Uterus (tissue), 2 donors: Measurements from ENCODE around the gene LCE2B.
"Not testable (repeated sequence)": the region's sequence is repeated elsewhere in the genome, so short reads cannot be mapped to it uniquely, and the experiment has no call there.

ENCODE experiments used
- POLR2A ChIP-seq, 2 donors: fragments of 450-650 bp; IDR thresholded peaks; one replicate each; pipeline ENCODE4 v1.6.1; 2016; ENCODE audit warnings: antibody characterized with exemption in 2 of 2, mild to moderate bottlenecking in 1 of 2, moderate library complexity in 1 of 2
- TF ChIP-seq, protein P1 (sequence below), 4 experiments: fragments of 200-600 bp in 2 of 4; fragments of 450-650 bp in 2 of 4; sonication (generic) in 2 of 4; IDR thresholded peaks; one replicate each; pipeline ENCODE4 v1.5.1; 2016 to 2019; ENCODE audit warnings: antibody characterized with exemption in 4 of 4, mild to moderate bottlenecking in 2 of 4, moderate library complexity in 1 of 4

DNA sequence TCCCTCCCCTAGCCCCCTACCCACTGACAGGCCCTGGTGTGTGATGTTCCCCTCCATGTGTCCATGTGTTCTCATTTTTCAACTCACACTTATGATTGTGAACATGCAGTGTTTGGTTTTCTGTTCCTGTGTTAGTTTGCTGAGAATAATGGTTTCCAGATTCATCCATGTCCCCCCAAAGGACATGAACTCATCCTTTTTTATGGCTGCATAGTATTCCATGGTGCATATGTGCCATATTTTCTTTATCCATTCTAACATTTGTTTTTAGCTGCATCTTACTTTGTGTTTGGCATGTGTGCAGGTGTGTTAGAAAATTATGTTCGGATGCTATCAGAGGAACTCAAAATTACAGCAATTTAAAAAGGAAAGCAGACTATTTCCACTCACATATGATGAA, 19.8 kb upstream of the LCE2B start:
- TF ChIP-seq, protein P1, sequence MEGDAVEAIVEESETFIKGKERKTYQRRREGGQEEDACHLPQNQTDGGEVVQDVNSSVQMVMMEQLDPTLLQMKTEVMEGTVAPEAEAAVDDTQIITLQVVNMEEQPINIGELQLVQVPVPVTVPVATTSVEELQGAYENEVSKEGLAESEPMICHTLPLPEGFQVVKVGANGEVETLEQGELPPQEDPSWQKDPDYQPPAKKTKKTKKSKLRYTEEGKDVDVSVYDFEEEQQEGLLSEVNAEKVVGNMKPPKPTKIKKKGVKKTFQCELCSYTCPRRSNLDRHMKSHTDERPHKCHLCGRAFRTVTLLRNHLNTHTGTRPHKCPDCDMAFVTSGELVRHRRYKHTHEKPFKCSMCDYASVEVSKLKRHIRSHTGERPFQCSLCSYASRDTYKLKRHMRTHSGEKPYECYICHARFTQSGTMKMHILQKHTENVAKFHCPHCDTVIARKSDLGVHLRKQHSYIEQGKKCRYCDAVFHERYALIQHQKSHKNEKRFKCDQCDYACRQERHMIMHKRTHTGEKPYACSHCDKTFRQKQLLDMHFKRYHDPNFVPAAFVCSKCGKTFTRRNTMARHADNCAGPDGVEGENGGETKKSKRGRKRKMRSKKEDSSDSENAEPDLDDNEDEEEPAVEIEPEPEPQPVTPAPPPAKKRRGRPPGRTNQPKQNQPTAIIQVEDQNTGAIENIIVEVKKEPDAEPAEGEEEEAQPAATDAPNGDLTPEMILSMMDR (IDR thresholded peaks at IDR 0.05): not testable (repeated sequence)
- TF ChIP-seq POLR2A (IDR thresholded peaks at IDR 0.05): not testable (repeated sequence)
